PC-3 (cell line): ENCODE measurements around the gene SCARB1. TPM values are rescaled to one million over a fixed set of nuclear protein-coding genes. Genes with fewer than 3 reads are reported as not detected.

ENCODE experiments used
- ATAC-seq: fragments of 200-7000 bp; cut with Tn5 transposase; 2 replicates; pipeline ENCODE4 v1.9.1; 2020; ENCODE audit warnings: mild to moderate bottlenecking, moderate library complexity
- BruUV-seq: library from RNA; stranded (reverse); fragments of 400-500 nt; replicated peaks from 2 replicates; lab custom pipeline; 2021; lab: Mats Ljungman, UMichigan
- CTCF ChIA-PET: fragments of 300-600 bp; sonication (Branson Sonifier 250); formaldehyde crosslinking; loops from one replicate; lab custom pipeline; 2022; ENCODE audit warnings: antibody characterized with exemption; lab: Charles Lee
- POLR2A ChIA-PET: fragments of 300-600 bp; sonication (Branson Sonifier 250); formaldehyde crosslinking; loops from one replicate; lab custom pipeline; 2022; ENCODE audit warnings: antibody characterized with exemption; ENCODE audit not compliant: unreplicated experiment; lab: Charles Lee
- DNase-seq: peaks from one replicate; pipeline ENCODE4 v3.0.0-alpha.2; 2015
- H2AFZ ChIP-seq: fragments of 300-600 bp; sonication (generic); 2 replicates; pipeline ENCODE4 v1.6.0; 2016; ENCODE audit warnings: antibody characterized with exemption, low read length
- H3F3A ChIP-seq: fragments of 300-600 bp; sonication (generic); one replicate; pipeline ENCODE4 v1.6.0; 2017; ENCODE audit warnings: antibody characterized with exemption, low read length, control low read depth, mild to moderate bottlenecking; ENCODE audit not compliant: unreplicated experiment
- H3K27ac ChIP-seq: fragments of 300-600 bp; sonication (generic); 2 replicates; pipeline ENCODE4 v1.5.1; 2016; ENCODE audit warnings: mild to moderate bottlenecking, low read length
- H3K27me3 ChIP-seq: fragments of 300-600 bp; sonication (generic); 2 replicates; pipeline ENCODE4 v1.6.1; 2016; ENCODE audit warnings: low read length, mixed read lengths
- H3K36me3 ChIP-seq: fragments of 300-600 bp; sonication (generic); 2 replicates; pipeline ENCODE4 v1.6.1; 2016; ENCODE audit warnings: low read depth, mixed run types, low read length, mixed read lengths
- H3K4me1 ChIP-seq: fragments of 300-600 bp; sonication (generic); 2 replicates; pipeline ENCODE4 v1.5.1; 2016; ENCODE audit warnings: low read length; ENCODE audit not compliant: insufficient read depth
- H3K4me2 ChIP-seq: fragments of 300-600 bp; sonication (generic); 2 replicates; pipeline ENCODE4 v1.6.0; 2016; ENCODE audit warnings: low read length
- H3K4me3 ChIP-seq: fragments of 300-600 bp; sonication (generic); 2 replicates; pipeline ENCODE4 v1.5.1; 2016; ENCODE audit warnings: mild to moderate bottlenecking, low read length, mixed read lengths
- H3K79me2 ChIP-seq: fragments of 300-600 bp; sonication (generic); 2 replicates; pipeline ENCODE4 v1.6.1; 2017; ENCODE audit warnings: low read length, mixed read lengths
- H3K9ac ChIP-seq: fragments of 300-600 bp; sonication (generic); 2 replicates; pipeline ENCODE4 v1.6.0; 2016; ENCODE audit warnings: mild to moderate bottlenecking, low read length
- H3K9me2 ChIP-seq: fragments of 300-600 bp; sonication (generic); replicated peaks from 2 replicates; pipeline ENCODE4 v1.6.1; 2016; ENCODE audit warnings: mixed run types, low read length, mixed read lengths
- H3K9me3 ChIP-seq: fragments of 300-600 bp; sonication (generic); 2 replicates; pipeline ENCODE4 v1.6.1; 2016; ENCODE audit warnings: low read length, mixed read lengths
- H4K20me1 ChIP-seq: fragments of 300-600 bp; sonication (generic); 2 replicates; pipeline ENCODE4 v1.6.1; 2016; ENCODE audit warnings: low read length, mixed read lengths
- CTCF ChIP-seq: fragments of 300-600 bp; sonication (generic); conservative IDR thresholded peaks from 2 replicates; pipeline ENCODE4 v1.5.1; 2017; ENCODE audit warnings: antibody characterized with exemption, low read depth, mild to moderate bottlenecking, low read length
- EZH2 ChIP-seq: fragments of 300-600 bp; sonication (generic); IDR thresholded peaks from one replicate; pipeline ENCODE4 v1.6.1; 2017; ENCODE audit warnings: antibody characterized with exemption, mild to moderate bottlenecking, low read length; ENCODE audit not compliant: unreplicated experiment
- EZH2phosphoT487 ChIP-seq: fragments of 300-600 bp; sonication (generic); IDR thresholded peaks from 2 replicates; pipeline ENCODE4 v1.6.1; 2018; ENCODE audit warnings: mild to moderate bottlenecking, antibody characterized with exemption, low read length, borderline replicate concordance
- intact Hi-C: fragments of 100-400 bp; cut with micrococcal nuclease; formaldehyde crosslinking; loops from 2 replicates; pipeline ENCODE4 v1.9.0; 2023
- total RNA-seq: library from RNA; depleted of rRNA; stranded (reverse); fragments of >200 nt; gene quantifications from 2 replicates; pipeline ENCODE4 v1.2.3, GENCODE V29; 2014

The SCARB1 gene
- total RNA-seq, 1 experiment from 2014 or later, result 79.1 TPM

GRCh38 chr12:124741211-124741610 lies 122.5 kb downstream of the SCARB1 start:
- no peaks in the 10 kb centered on the region for H3K36me3 ChIP-seq
- H3K79me2 ChIP-seq, result no peaks in the 10 kb centered on the region
- H3K27me3 ChIP-seq, result no peaks in the 10 kb centered on the region
- peaks cover 6% of the 10 kb centered on the region for H3F3A ChIP-seq
- H3K4me1 ChIP-seq, result peaks cover 29% of the 10 kb centered on the region
- no peaks in the 10 kb centered on the region for H3K9me3 ChIP-seq
- ATAC-seq (no peak), DNase-seq (no peak)
- peak overlapping the region; percentile 77 for H3K4me2 ChIP-seq
- intact Hi-C loops, result loop anchor here (10.0 kb wide), 1 partner anchor 356 kb away; no protein-coding TSS in a partner anchor
- H3K27ac ChIP-seq, result no peak overlapping the region
- no peaks in the 10 kb centered on the region for H3K9me2 ChIP-seq
- H2AFZ ChIP-seq, result peak overlapping the region; percentile 74; the same call in 1 of the 2 replicates
- ChIA-PET CTCF (interaction anchor here (0.8 to 1.1 kb wide), 4 partner anchors 12 to 30 kb away, joined by 5 to 8 read pairs (median 6); no protein-coding TSS in a partner anchor), POLR2A (no interaction called here)
- H4K20me1 ChIP-seq, result no peaks in the 10 kb centered on the region
- H3K9ac ChIP-seq, result no peak overlapping the region
- H3K4me3 ChIP-seq, result no peak overlapping the region; the same call in 1 of the 2 replicates
- TF ChIP-seq CTCF (0 out of 2 replicates have a peak, but pooled peaks have one; percentile 10), EZH2phosphoT487 (no peak)
- BruUV-seq, result no TSS peak

GRCh38 chr12:124740691-124741137 lies 123.0 kb downstream of the SCARB1 start:
- no peaks in the 10 kb centered on the region for H3K36me3 ChIP-seq
- 0 out of 2 replicates have a peak overlapping the region, but pooled peaks have one; percentile 12 for H3K27ac ChIP-seq
- TF ChIP-seq EZH2 (no peak), CTCF (peak; percentile 69)
- BruUV-seq, result no TSS peak
- no peaks in the 10 kb centered on the region for H3K9me3 ChIP-seq
- H3K4me2 ChIP-seq, result peak overlapping the region; percentile 77
- H4K20me1 ChIP-seq, result no peaks in the 10 kb centered on the region
- peak overlapping the region; percentile 42; the same call in 1 of the 2 replicates for H3K4me3 ChIP-seq
- intact Hi-C loops, result loop anchor here (10.0 kb wide), 1 partner anchor 356 kb away; no protein-coding TSS in a partner anchor
- no peaks in the 10 kb centered on the region for H3K27me3 ChIP-seq
- H3K9ac ChIP-seq, result no peak overlapping the region
- ChIA-PET POLR2A (interaction anchor here (0.9 kb wide), 1 partner anchor 11 kb away, joined by 4 read pairs; no protein-coding TSS in a partner anchor), CTCF (interaction anchor here (0.8 to 1.1 kb wide), 4 partner anchors 12 to 31 kb away, joined by 5 to 8 read pairs (median 6); no protein-coding TSS in a partner anchor)
- H2AFZ ChIP-seq, result peak overlapping the region; percentile 74
- peaks cover 6% of the 10 kb centered on the region for H3F3A ChIP-seq
- peak; percentile 80 for ATAC-seq
- peaks cover 25% of the 10 kb centered on the region for H3K4me1 ChIP-seq
- H3K9me2 ChIP-seq, result no peaks in the 10 kb centered on the region
- peak; percentile 87 for DNase-seq
- no peaks in the 10 kb centered on the region for H3K79me2 ChIP-seq
